Neural progenitor cell (in vitro differentiated cells): ENCODE results near the gene CNOT4. TPM values are rescaled to one million over a fixed set of nuclear protein-coding genes. Genes with fewer than 3 reads are reported as not detected.

Source experiments
- DNase-seq: peaks from one replicate; pipeline ENCODE4 v3.0.0-alpha.2; 2016; ENCODE audit warnings: low spot score
- H2AFZ ChIP-seq: fragments of 200-600 bp; sonication (generic); replicated peaks from 2 replicates; pipeline ENCODE4 v1.6.1; 2016; ENCODE audit warnings: antibody characterized with exemption
- H3F3A ChIP-seq: fragments of 200-600 bp; sonication (generic); 2 replicates; pipeline ENCODE4 v1.6.1; 2016; ENCODE audit warnings: antibody characterized with exemption, low read depth
- H3K27ac ChIP-seq: fragments of 200-600 bp; sonication (generic); 2 replicates; pipeline ENCODE4 v1.5.1; 2016; ENCODE audit warnings: mild to moderate bottlenecking
- H3K27me3 ChIP-seq: fragments of 200-600 bp; sonication (generic); 2 replicates; pipeline ENCODE4 v1.6.1; 2016; ENCODE audit warnings: mild to moderate bottlenecking, moderate library complexity
- H3K36me3 ChIP-seq: fragments of 200-600 bp; sonication (generic); 2 replicates; pipeline ENCODE4 v1.5.1; 2016
- H3K4me1 ChIP-seq: fragments of 200-600 bp; sonication (generic); 2 replicates; pipeline ENCODE4 v1.6.1; 2016; ENCODE audit warnings: mixed run types
- H3K4me2 ChIP-seq: fragments of 200-600 bp; sonication (generic); 2 replicates; pipeline ENCODE4 v1.6.1; 2016
- H3K4me3 ChIP-seq: fragments of 200-600 bp; sonication (generic); 2 replicates; pipeline ENCODE4 v1.5.1; 2016
- H3K79me2 ChIP-seq: fragments of 200-600 bp; sonication (generic); 2 replicates; pipeline ENCODE4 v1.6.1; 2016; ENCODE audit warnings: low read depth
- H3K9ac ChIP-seq: fragments of 200-600 bp; sonication (generic); 2 replicates; pipeline ENCODE4 v1.6.1; 2016
- H3K9me3 ChIP-seq: fragments of 200-600 bp; sonication (generic); 2 replicates; pipeline ENCODE4 v1.5.1; 2016; ENCODE audit warnings: low read depth
- H4K20me1 ChIP-seq: fragments of 200-600 bp; sonication (generic); 2 replicates; pipeline ENCODE4 v1.6.1; 2016; ENCODE audit warnings: low read depth
- H3K27ac Mint-ChIP-seq: 3 replicates; pipeline ENCODE4 v1.8.0; 2021; ENCODE audit warnings: mixed read lengths
- H3K27me3 Mint-ChIP-seq: 2 replicates; pipeline ENCODE4 v1.8.0; 2022; ENCODE audit warnings: low read depth, mild to moderate bottlenecking, inconsistent platforms, moderate library complexity, mixed read lengths; ENCODE audit not compliant: insufficient read depth
- H3K36me3 Mint-ChIP-seq: 3 replicates; pipeline ENCODE4 v1.8.0; 2021; ENCODE audit warnings: mixed read lengths
- H3K4me1 Mint-ChIP-seq: 3 replicates; pipeline ENCODE4 v1.8.0; 2021; ENCODE audit warnings: mixed read lengths
- H3K4me3 Mint-ChIP-seq: 3 replicates; pipeline ENCODE4 v1.8.0; 2021; ENCODE audit warnings: mild to moderate bottlenecking, moderate library complexity, mixed read lengths
- H3K9me3 Mint-ChIP-seq: 3 replicates; pipeline ENCODE4 v1.8.0; 2020; ENCODE audit warnings: mixed read lengths
- CTCF ChIP-seq: fragments of 200-600 bp; sonication (generic); IDR thresholded peaks from 2 replicates; pipeline ENCODE4 v1.5.1; 2017; ENCODE audit warnings: antibody characterized with exemption, mild to moderate bottlenecking
- EZH2 ChIP-seq: fragments of 200-600 bp; sonication (generic); IDR thresholded peaks from 2 replicates; pipeline ENCODE4 v1.6.1; 2017; ENCODE audit warnings: antibody characterized with exemption, mild to moderate bottlenecking, moderate library complexity
- EZH2phosphoT487 ChIP-seq: fragments of 200-600 bp; sonication (generic); IDR thresholded peaks from 2 replicates; pipeline ENCODE4 v1.6.1; 2017; ENCODE audit warnings: antibody characterized with exemption
- total RNA-seq: library from RNA; depleted of rRNA; stranded (reverse); fragments of >200 nt; gene quantifications from 2 replicates; pipeline ENCODE4 v1.2.3, GENCODE V29; 2015; ENCODE audit warnings: low replicate concordance

CNOT4 gene
- total RNA-seq, 1 donor from 2014 or later = 21.4 TPM

DNA sequence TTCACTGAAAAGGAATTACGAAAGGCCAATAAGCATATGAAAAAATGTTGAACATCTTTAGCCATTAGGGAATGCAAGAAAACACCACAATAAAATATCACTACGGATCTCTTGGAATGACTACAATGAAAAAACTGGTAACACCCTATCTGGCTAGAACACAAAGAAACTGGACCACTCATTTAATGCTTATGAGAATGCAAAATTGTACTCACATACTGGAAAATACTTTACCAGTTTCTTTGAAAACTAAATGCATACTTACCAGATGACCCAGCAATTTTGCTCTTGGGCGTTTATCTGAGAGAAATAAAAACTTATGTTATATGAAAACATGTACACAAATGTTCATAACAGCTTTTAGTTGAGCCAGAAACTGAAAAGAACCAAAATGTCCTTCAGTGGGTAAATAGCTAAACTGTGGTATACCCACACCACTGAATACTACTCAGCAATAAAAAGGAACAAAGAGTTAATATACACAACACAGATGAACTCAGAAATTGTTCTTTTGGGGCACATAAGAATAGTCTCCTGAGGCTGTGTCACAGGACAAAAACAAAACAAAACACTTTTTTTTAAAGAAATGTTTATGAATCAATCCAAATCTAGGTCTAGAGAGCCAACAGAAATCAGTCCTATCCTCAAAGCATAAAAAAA lies 23.5 kb downstream of the CNOT4 start:
- Mint-ChIP-seq H3K27me3 (no peaks in the 10 kb centered on the region), H3K27ac (no peak overlapping the region), H3K36me3 (peaks cover 21% of the 10 kb centered on the region), H3K4me3 (no peak overlapping the region), H3K4me1 (no peaks in the 10 kb centered on the region), H3K9me3 (peaks cover 10% of the 10 kb centered on the region)
- H3K9me3 ChIP-seq = no peaks in the 10 kb centered on the region
- no peak overlapping the region for H3K9ac ChIP-seq
- H4K20me1 ChIP-seq = peaks cover 7% of the 10 kb centered on the region
- H3K36me3 ChIP-seq = no peaks in the 10 kb centered on the region
- no peaks in the 10 kb centered on the region for H3K27me3 ChIP-seq
- TF ChIP-seq EZH2 (no peak), CTCF (no peak), EZH2phosphoT487 (no peak)
- H3K79me2 ChIP-seq = peaks cover 100% of the 10 kb centered on the region
- H3K27ac ChIP-seq = no peak overlapping the region
- no peak overlapping the region for H3K4me3 ChIP-seq
- no peak overlapping the region for H2AFZ ChIP-seq
- no peaks in the 10 kb centered on the region for H3F3A ChIP-seq
- no peak overlapping the region for H3K4me2 ChIP-seq
- no peaks in the 10 kb centered on the region for H3K4me1 ChIP-seq
- DNase-seq = no peak

DNA sequence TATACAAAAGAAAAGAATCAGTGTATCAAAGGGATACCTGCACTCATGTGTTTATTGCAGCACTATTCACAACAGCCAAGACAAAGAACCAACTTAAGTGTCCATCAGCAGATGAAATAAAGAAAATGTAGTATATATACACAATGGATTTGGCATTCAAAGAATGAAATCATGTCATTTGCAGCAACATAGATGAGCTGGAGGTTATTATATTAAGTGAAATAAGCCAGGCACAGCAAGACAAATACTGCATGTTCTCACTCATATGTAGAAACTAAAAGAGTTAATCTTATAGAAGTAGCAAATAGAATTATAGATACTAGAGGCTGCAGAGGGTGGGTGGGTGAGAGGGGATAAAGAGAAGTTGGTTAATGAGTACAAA lies 28.3 kb downstream of the CNOT4 start:
- no peaks in the 10 kb centered on the region for H3K4me1 ChIP-seq
- Mint-ChIP-seq H3K4me3 (no peak overlapping the region), H3K27me3 (no peaks in the 10 kb centered on the region)

DNA sequence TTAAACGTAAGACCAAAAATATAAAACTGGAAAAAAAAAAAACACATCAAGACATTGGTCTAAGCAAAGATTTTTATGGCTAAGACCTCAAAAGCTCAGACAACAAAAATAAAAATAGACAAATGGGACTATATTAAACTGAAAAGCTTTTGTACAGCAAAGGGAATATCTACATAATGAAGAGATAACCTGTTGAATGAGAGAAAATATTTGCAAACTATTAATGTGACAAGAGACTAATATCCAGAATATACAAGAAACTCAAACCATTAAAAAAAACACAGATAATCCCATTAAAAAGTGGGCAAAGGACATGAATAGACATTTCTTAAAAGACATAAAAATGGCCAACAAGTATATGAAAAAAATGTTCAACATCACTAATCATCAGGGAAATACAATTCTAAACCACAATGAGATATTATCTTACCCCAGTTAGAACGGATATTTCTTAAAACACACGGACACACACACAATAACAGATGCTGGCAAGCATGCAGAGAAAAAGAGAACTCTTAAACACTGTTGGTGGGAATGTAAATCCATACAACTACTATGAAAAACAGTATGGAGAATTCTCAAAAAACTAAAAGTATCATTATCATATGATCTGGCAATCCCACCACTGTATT lies 28.8 kb downstream of the CNOT4 start:
- DNase-seq = no peak
- no peak overlapping the region for H3K27ac ChIP-seq
- Mint-ChIP-seq H3K4me1 (no peaks in the 10 kb centered on the region), H3K27ac (no peak overlapping the region), H3K4me3 (no peak overlapping the region), H3K27me3 (no peaks in the 10 kb centered on the region), H3K9me3 (peaks cover 3% of the 10 kb centered on the region), H3K36me3 (peaks cover 17% of the 10 kb centered on the region)
- H4K20me1 ChIP-seq = peaks cover 12% of the 10 kb centered on the region
- H3K4me1 ChIP-seq = no peaks in the 10 kb centered on the region
- H3F3A ChIP-seq = no peaks in the 10 kb centered on the region
- H3K27me3 ChIP-seq = no peaks in the 10 kb centered on the region
- H2AFZ ChIP-seq = no peak overlapping the region
- no peak overlapping the region for H3K4me2 ChIP-seq
- no peak overlapping the region for H3K4me3 ChIP-seq
- H3K9ac ChIP-seq = no peak overlapping the region
- no peaks in the 10 kb centered on the region for H3K9me3 ChIP-seq
- no peaks in the 10 kb centered on the region for H3K36me3 ChIP-seq
- TF ChIP-seq EZH2 (no peak), CTCF (no peak)
- H3K79me2 ChIP-seq = peaks cover 93% of the 10 kb centered on the region

More for the DNA sequence above, 28.3 kb downstream of the CNOT4 start:
- Mint-ChIP-seq H3K36me3 (peaks cover 17% of the 10 kb centered on the region), H3K4me1 (no peaks in the 10 kb centered on the region), H3K9me3 (peaks cover 3% of the 10 kb centered on the region), H3K27ac (no peak overlapping the region)
- no peak overlapping the region for H3K27ac ChIP-seq
- H4K20me1 ChIP-seq = peaks cover 12% of the 10 kb centered on the region
- no peak overlapping the region for H3K4me3 ChIP-seq
- peaks cover 97% of the 10 kb centered on the region for H3K79me2 ChIP-seq
- H3K36me3 ChIP-seq = no peaks in the 10 kb centered on the region
- H3F3A ChIP-seq = no peaks in the 10 kb centered on the region
- no peak for DNase-seq
- no peaks in the 10 kb centered on the region for H3K27me3 ChIP-seq
- H3K9ac ChIP-seq = no peak overlapping the region
- no peak overlapping the region for H2AFZ ChIP-seq
- H3K4me2 ChIP-seq = no peak overlapping the region
- no peaks in the 10 kb centered on the region for H3K9me3 ChIP-seq
- no peak for TF ChIP-seq EZH2phosphoT487
- no peak for TF ChIP-seq EZH2
- TF ChIP-seq CTCF = no peak
